NCI-H510A treated with DMSO at 0.1 percent for 48 hours (cell line): ENCODE measurements around the gene LRP5.
A peak's percentile ranks its signal among the peaks of the same experiment; 100 is the strongest.
"Not testable (repeated sequence)": the region's sequence is repeated elsewhere in the genome, so short reads cannot be mapped to it uniquely, and the experiment has no call there.

Source experiments
- DNase-seq: peaks from one replicate; lab custom pipeline; 2025; lab: John Stamatoyannopoulos, UW

Gene LRP5

DNA sequence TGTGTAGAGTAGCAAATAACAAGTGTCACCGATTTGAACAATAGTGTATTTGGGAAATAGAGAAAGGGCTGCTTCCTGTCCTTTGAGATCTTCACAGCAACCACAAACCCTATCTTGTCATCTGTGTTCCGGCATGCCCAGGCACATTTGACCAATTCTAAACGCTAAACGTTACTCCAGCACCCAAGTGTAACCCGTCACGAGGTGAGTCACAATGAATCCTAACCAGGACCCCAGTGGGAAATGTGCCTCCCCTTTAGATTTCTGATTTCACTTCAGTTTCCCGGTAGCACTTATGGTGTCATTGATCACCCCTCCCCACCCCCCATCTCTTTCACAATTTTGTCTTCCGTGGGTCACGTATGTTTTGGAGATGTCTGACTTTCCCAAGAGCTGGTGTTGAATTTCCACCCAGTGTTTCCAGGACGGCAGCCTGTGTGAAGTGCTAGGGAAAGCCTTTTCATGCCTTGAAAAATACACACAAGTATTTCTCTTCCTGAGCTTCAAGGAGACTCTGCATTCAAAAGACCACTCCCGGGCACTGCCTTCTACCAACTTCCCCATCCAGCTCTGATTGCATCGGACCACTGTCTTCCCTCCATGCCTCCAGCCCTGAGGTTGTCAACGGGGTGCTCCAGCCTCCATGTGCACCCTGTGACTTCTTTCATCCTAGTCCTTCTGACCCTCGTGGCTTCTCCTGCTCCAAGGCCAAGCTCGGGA, 30.1 kb upstream of the LRP5 start:
- no peak for DNase-seq

DNA sequence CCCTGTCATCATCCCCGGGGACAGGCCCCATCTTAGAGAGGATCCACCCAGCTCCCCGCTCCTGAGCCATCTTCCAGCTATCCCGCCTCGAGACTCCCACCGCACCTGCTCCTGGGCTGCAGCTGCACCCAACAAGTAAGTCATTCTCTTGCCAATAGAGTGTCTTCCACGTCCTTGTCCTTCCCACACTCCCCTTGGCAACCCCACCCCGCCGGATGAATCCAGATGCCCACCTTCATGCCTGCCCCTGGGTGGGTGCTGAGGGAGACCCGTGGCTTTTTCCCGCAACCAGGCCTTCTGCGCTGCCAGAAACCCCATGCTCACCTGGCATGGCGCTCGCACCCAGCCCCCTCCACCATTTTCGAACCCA, 29.5 kb upstream of the LRP5 start:
- DNase-seq: no peak

DNA sequence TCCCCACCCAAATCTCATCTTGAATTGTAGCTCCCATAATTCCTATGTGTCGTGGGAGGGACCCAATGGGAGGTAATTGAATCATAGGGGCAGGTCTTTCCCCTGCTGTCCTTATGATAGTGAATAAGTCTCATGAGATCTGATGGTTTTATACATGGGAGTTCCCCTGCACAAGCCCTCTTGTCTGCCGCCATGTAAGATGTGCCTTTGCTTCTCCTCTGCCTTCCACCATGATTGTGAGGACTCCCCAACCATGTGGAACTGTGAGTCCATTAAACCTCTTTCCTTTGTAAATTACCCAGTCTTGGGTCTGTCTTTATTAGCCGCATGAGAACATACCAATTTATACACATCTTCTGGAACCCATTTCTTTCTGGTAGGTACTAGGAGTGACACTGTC, 27.8 kb upstream of the LRP5 start:
- not testable (repeated sequence) for DNase-seq

DNA sequence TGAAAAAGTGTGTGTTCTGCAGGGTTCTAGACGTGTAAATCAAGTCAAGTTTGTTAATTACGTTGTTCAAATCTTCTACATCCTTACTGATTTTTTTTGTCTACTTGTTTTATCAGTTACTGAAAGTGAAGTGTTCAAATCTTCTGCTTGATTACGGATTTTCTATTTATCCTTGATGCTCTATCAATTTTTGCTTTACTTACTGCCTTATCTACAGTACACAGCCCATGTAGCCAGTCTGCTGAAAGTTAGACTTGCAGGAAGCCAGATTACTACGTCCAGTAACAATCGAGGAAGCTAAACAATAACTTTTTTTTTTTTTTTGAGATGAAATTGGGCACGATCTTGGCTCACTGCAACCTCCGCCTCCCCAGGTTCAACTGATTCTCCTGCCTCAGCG, 25.0 kb upstream of the LRP5 start:
- DNase-seq: no peak

DNA sequence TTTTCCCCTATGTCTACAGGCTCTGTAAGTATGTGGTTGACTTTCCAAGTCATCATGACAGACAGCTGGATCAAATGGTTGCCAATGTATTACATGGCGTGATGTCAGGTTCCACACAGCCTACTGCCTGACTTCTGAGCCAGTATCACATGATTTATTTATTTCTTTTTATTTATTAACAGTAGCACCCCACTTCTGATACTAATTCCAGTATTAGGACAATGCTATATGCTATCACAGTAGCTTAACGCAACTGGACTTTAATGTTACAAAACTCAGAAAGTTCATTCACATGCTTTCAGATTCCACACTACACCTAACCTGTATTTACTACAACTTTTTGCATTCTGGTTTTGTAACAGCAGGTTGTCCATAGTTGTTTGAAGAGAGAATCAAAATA, 22.9 kb upstream of the LRP5 start:
- no peak for DNase-seq

DNA sequence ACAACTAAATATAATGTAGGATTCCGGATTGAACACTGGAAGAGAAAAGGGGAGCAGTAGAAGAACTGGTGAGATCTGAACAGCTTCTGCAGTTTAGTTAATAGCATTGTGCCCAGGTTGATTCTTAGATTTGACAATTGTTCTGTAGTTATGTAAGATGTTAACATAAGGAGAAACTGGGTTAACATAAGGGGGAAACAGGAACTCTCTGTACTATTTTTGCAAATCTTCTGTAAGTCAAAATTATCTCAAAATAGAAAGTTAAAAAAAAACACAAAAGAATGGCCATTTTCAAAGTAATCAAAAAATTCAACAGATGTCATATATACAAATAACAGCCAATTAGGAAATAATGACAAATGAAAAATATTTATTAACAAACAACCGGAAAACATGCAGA, 18.7 kb upstream of the LRP5 start:
- DNase-seq: no peak

DNA sequence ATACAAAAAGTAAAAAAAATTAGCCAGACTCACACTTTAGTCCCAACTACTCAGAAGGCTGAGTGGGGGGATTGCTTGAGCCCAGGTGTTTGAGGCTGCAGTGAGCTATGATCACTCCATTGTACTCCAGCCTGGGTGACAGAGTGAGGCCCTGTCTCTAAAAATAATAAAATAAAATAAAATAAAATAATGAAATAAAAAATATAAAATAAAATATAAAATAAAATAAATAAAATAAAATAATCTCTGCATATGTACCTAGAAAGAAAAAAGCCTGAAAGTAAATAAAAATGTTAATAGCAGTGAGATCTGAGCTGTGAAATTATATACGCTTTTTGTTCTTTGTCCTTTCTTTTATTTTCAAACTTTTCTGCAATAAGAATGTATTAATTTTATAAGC, 17.1 kb upstream of the LRP5 start:
- DNase-seq: no peak

DNA sequence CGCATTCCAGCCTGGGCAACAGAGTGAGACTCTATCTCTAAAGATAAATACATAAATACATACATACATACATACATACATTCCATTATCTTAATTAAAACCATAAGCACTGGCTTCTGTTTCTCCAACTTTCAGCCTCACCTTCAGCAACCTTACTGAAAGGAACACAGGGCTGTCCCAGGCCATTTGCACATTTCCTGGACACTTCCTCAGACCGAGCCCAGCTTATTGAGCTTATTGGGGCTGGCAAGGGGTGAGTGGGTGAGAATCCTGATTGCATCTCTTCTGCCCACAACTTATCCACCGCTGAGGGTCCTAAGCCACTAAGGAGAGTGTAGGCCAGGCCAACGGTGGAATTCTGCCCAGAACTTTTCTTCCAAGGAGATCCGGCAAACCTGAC, 16.5 kb upstream of the LRP5 start:
- DNase-seq: no peak

DNA sequence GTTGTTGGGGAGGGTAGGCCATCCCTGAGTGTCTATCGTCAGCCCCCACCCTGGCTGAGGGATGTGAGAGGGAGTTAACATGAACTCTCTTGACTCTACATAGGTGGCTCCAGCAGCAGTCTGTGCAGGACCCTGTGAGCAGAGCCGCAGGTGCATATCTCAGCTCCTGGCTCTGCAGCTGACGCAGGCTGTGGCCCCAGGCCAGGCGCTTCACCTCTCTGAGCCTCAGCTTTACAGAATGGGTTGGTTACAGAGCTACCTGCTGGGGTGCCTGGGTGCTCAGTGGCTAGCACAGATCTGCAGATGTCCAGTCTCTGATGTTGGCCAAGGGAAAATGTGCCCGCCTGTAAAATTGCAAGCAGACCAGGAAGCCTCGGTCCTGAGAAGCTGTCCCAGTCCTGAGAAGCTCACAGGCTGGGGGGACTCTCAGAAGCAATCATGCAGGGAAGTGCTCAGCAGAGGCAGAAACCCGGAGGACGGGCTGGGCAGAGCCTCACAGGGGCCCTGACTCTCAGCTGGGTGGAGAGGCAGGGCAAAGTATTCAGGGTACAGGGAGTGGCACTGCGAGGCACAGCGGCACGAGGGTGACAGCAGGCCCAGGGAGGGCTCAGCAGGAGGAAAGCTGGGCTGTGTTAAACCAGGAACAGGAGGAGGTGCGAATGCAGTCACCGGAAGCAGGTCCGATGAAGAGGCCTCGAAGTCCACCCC, 15.9 kb upstream of the LRP5 start:
- no peak for DNase-seq

DNA sequence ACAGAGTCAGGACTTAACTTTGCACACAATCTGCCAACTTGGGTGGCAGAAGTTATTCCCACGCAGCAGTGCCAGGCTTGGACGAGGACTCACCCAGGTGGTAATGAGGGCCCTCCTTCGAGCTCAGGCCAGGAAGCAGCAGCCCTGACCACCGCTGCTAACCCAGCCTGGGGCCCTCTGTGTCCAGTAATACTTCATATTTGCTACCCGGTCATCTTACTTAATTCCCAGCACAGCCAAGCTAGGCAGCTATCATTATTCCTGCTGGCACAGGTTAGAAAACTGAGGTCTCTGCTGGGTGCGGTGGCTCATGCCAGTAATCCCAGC, 15.4 kb upstream of the LRP5 start:
- no peak for DNase-seq

DNA sequence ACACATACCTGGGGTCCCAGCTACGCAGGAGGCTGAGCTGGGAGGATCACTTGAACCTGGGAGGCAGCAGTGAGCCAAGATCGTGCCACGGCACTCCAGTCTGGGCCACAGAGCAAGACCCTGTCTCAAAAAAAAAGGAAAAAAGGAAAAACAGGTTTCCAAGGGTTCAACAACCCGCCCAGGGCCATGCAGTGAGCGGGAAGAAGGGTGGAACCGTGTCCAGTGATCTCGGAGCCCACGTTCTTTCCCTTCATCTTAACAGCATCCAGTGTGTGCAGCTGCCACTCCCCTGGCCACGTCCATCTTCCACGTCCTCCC, 14.9 kb upstream of the LRP5 start:
- DNase-seq: no peak

DNA sequence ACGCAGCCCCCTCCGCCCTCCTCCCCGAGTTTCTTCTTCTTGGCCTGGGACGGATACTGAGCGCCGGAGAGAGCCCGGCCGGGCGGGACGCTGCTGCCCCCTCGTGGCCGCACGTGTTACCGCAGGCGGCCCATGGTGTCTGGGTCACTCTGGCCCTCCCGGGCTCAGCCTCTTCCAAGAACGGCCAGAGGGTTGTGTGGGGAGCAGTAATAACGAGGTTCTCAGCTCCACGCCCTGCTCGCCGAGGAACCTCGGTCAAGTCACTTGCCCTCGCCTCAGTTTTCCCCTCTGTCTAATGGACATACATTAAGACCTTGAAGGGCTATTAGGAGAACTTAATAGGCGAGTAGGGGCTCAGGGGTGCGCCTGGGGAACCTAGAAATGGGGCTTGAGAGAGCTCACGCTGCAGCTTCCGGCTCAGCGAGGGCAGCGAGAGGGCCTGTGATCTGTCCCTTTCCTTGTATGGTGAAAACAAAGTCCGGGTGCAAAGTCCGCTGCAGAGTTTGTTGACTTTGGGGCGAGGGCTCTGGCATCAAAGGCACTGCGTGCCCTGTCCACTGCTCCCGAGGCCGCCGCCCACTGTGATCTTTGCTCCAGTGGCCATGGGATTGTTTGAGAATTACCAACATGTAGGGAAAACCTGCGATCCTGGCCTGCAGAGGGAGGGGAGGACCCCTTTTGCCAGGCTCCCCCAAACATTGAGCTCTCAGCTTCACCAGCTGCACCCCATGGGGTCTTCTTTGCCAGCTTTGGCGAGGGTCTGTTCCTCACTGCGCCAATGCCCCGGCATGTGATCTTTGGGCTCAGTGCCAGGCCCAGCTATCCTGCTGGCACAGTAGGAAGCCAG, 14.4 kb upstream of the LRP5 start:
- peak; percentile 75 for DNase-seq

DNA sequence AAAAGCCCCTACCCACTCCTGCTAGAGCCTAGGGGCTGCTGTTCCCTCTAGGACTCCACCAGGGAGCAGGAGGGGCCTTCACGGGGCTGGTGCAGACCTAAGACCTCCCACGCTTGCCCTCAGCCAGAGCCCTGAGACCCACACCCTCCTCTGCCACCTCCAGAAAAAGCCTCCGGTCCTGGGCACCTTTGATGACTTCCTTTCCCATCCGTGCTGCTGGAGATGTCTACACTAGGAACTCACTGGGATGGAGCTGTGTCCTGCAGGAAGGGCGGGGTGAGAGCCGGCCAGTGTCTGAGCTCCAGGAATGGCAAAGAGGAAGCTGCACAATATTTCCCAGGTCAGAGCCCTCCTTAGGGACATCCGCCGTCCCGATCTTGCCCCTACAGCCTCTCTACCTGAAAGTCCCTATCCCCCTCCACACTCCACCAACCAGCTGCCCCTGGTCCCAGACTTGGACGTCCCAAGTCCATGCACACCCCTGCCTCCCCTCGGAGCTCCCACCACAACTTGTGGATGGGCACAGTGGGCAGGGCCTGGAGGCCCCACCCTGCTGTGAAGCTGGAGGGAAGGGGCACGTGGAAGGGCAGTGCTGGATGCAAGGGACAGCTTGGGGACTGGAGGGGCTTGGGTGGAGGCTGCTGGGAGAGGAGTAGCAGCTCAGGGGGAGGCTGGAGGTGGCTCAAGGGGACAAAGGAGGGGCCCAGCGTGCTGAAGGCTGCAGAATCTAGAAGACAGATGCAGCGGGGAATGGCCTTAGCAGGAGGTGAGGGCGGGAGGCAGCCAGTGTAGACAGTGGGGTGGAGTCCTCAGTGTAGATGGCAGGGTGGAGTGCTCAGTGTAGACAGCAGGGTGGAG, 13.5 kb upstream of the LRP5 start:
- DNase-seq: no peak

DNA sequence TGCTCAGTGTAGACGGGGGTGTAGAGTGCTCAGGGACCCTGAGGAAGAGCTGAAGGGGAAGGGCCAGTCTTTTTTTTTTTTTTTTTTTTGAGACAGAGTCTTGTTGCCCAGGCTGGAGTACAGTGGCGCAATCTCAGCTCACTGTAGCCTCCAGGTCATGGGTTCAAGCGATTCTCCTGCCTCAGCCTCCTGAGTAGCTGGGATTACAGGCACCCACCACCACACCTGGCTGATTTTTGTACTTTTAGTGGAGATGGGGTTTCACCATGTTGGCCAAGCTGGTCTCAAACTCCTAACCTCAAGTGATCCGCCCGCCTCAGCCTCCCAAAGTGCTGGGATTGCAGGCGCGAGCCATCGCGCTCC, 12.9 kb upstream of the LRP5 start:
- DNase-seq: not testable (repeated sequence)

DNA sequence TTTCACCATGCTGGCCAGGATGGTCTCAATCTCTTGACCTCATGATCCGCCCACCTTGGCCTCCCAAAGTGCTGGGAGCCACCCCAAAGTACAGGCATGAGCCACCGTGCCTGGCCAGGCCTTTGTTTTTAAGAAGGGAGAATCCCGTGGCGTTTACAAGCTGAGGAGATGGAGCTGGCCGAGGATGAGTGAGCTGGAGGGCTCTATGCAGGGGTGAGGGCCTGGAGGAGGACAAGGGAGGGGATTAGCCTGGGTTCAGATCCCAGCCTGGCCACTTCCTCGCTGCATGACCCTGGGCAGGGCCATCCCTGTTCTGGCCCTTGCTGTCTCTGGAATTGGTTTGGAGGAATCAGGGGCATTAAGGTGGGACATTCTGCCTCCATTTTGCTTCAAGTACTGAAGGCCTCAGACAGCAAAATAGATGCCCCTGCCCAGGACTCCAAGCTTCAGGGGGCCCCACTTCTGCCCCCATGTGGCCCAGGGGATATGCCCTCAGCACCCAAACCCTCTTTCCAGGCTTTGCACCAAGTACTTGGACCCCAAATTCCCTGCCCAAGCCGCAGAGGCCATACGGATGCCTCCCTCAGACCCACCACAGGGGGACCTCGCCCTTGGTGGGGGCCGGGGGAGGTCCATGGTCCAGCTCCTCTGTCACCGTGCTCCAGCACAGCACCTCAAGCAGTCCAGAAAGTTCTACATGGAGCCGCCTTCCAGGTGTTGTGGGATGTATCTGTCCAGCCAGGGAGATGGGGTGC, 12.1 kb upstream of the LRP5 start:
- DNase-seq: no peak

DNA sequence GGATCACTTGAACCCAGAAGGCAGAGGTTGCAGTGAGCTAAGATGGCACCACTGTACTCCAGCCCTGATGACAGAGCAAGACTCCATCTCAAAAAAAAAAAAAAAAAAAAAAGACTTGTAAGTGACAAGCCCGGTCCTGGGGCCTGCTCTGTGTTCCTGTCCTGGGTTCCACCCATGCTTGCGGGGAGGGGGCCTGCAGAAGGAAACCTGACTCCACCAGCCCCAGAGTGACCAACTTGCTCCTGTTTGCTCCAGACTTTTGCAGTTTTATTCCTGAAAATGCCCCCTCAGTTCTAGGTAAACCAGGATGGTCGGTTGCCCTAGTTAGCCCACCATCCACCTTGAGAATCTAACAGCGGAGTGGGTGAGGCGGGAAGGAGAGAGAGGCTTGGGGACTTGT, 10.1 kb upstream of the LRP5 start:
- DNase-seq: no peak

DNA sequence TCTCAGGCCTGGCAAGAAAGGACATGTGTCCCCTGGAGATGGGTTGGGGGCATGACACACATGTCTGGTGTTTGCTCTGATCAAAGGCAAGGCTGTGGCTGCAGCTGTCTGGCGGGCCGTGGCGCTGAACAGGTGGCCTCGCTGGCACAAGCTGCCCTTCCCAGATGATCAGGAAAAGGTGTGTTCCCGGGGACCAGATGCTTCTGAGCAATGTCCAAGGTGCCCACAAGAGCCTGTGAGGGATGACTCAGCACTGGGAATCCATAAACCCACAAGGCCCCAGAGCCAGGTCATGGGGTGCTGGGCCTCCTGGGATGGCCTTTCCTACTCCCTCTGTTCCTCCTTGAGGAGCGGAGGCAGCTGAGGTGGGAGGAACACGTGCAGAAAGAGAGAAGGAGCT, 9.7 kb upstream of the LRP5 start:
- DNase-seq: peak; percentile 92

DNA sequence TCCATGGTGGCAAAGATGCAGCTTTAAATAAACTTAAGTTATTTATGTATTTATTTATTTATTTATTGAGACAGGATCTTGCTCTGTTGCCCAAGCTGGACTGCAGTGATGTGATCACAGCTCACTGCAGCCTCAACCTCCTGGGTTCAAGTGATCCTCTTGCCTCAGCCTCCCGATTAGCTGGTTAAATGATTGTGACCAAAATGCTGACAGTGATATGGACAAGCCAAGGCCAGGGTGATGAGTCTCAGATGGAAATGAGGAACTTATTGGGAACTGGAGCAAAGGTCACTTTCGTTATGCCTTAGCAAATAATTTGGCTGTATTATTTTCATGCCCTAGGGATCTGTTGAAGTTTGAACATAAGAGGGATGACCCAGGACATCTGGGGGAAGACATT, 9.3 kb upstream of the LRP5 start:
- no peak for DNase-seq

DNA sequence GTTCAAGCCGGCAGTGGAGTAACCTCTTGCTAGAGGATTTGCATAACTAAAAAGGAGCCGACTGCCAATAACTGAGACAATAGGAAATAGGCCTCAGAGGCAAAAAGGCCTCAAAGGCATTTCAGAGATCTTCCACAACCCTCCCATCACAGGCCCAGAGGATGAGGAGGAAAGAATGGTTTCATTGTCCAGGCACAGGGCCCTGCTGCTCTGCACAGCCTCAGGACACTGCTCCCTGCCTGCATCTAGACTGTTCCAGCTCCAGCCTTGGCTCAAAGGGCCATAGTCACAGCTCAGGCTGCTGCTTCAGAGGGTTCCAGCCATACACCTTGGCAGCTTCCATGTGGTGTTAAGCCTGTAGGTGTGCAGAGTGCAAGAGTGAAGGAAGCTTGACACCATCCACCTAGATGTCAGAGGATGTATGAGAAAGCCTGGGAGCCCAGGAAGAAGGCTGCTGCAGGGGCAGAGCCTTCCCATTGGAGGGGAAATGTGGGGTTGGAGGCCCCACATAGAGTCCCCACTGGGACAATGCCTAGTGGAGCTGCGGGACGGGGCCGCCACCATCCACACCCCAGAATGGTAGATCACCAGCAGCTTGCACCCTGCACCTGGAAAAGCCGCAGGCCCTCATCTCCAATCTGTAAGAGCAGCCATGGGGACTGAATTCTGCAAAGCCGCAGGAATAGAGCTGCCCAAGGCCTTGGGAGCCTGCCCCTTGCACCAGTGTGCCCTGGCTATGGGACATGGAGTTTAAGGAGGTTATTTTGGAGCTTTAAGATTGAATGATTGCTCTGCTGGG, 8.2 kb upstream of the LRP5 start:
- DNase-seq: no peak

DNA sequence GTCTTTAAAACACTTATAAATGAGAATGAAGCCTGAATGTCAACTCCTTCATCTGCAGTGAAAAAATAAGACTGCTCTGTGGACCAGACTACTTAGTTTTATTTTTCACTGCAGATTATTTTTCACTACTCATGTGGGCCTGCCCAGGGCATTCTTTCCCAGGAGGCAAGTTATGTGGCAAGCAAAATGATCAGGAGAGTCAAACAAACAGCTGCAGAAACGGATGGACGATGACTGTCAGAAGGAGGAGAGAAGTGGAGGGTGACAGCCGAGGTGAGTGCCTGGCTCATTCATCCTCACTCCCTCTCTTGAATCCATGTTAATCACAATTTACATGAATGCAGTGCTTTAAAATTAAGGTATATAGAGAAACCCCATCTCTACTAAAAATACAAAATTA, 5.8 kb upstream of the LRP5 start:
- DNase-seq: no peak

DNA sequence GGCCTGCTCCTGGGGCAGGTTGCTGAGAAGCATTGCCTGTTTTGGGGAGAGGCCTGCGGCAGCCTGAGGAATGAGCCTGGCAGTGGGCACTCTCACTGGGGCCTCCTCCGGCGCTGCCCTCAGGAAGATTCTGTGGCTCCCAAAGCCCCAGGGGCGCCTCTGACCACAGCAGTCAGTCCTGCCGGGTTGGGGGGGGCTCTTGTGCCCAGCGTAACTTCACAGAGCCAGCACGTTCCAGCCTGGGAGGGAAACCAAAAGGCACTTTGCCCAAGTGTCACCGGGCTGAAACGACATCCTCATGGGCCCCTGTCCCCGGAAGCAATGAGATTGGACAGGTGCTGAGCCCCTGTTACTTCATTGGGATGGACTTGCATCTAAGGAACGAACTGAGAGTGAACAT, 4.3 kb upstream of the LRP5 start:
- no peak for DNase-seq
